ENCODE results near the gene GRIA3. TPM values are rescaled to one million over a fixed set of nuclear protein-coding genes. Genes with fewer than 3 reads are reported as not detected.
"Not testable (repeated sequence)": the region's sequence is repeated elsewhere in the genome, so short reads cannot be mapped to it uniquely, and the experiment has no call there.

GRIA3 gene
- total RNA-seq, 2 experiments from 2014 or later = not detected

DNA sequence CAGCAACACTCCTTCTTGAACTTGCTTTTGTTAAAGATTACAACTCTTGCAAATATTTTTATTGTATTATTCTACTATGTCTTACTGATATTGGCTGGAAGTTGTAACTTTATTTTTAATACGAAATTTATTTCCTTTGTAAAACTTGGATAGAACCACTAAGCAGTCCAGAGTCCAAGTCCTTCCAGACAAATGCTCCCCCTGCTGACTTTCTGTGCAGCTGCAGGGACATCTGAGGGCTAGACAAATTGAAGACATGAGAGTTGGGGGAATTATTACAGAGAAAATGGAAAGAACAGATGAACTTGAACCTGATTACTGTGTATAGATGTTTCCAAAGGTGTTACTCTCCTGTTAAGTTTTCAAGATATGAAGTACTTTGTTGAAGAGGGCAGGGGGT is 238.8 kb downstream of the GRIA3 start:
- H3K27me3 Mint-ChIP-seq = no peaks in the 10 kb centered on the region
- no peaks in the 10 kb centered on the region for H3K36me3 Mint-ChIP-seq
- no peaks in the 10 kb centered on the region for H3K4me1 Mint-ChIP-seq
- no peak overlapping the region for H3K4me3 Mint-ChIP-seq
- no peak for DNase-seq
- no peak overlapping the region for H3K27ac Mint-ChIP-seq
- H3K9me3 Mint-ChIP-seq = no peaks in the 10 kb centered on the region

DNA sequence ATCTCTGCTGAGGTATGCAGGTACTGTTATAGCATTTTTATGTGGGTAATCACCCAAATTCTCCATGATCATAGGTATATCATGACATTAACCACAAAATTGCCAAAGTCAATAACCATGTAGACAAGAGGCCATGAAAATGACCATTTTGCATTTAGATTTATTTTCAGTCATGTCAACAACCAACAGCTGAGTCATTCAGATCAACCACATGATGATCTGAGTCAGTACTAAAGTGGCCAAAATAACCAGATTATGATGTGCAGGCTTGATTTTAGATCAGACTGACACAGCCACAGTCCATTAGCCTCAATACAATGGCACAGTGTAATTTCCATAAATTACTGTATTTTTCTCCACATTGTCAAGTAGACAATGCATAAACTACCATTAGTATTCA is 240.5 kb downstream of the GRIA3 start:
- DNase-seq = no peak
- no peak overlapping the region for H3K27ac Mint-ChIP-seq
- H3K4me1 Mint-ChIP-seq = no peaks in the 10 kb centered on the region
- H3K4me3 Mint-ChIP-seq = no peak overlapping the region
- H3K9me3 Mint-ChIP-seq = no peaks in the 10 kb centered on the region
- peaks cover 3% of the 10 kb centered on the region for H3K27me3 Mint-ChIP-seq
- no peaks in the 10 kb centered on the region for H3K36me3 Mint-ChIP-seq

DNA sequence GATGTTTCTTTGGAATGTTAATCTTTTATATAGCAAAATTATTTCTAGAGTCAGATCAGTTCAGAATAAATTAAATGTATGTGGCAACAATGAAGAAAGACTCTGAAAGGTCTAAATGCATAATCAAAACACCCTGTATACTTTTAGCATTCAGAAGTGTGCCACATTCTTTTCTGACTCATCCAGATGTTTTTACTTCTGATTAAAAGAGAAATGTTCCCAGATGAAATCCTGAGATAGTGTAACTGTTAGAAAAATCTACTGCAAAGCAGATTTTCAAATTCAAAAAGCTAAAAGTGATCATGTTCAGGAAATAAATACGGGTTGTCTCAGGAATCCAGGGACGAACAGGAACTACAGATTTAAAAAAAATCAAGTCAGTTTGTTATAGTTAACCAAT is 241.4 kb downstream of the GRIA3 start:
- Mint-ChIP-seq H3K4me3 (no peak overlapping the region), H3K27me3 (peaks cover 3% of the 10 kb centered on the region), H3K36me3 (no peaks in the 10 kb centered on the region), H3K27ac (no peak overlapping the region), H3K4me1 (no peaks in the 10 kb centered on the region), H3K9me3 (no peaks in the 10 kb centered on the region)
- DNase-seq = no peak

DNA sequence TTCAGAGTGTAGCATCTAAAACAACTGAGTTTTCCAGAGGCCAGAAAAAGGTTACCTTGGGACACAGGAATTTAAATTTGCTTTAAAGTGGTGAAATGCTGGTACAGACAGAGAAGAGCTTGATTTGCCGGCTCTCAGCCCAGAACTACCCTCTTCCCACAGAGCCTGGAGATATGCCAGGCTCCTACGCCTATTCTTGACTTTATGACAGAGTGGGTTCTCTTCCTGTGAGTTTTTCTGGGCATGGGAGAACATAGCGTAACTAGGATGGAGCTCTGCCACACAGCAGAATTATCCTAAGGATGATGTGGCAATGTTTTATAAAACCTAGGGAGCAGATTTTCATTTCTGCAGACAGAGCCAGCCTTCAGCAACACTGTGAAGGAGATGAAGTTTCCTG is 241.8 kb downstream of the GRIA3 start:
- Mint-ChIP-seq H3K4me3 (no peak overlapping the region), H3K27ac (no peak overlapping the region), H3K27me3 (peaks cover 3% of the 10 kb centered on the region), H3K36me3 (no peaks in the 10 kb centered on the region), H3K9me3 (no peaks in the 10 kb centered on the region), H3K4me1 (no peaks in the 10 kb centered on the region)
- no peak for DNase-seq

DNA sequence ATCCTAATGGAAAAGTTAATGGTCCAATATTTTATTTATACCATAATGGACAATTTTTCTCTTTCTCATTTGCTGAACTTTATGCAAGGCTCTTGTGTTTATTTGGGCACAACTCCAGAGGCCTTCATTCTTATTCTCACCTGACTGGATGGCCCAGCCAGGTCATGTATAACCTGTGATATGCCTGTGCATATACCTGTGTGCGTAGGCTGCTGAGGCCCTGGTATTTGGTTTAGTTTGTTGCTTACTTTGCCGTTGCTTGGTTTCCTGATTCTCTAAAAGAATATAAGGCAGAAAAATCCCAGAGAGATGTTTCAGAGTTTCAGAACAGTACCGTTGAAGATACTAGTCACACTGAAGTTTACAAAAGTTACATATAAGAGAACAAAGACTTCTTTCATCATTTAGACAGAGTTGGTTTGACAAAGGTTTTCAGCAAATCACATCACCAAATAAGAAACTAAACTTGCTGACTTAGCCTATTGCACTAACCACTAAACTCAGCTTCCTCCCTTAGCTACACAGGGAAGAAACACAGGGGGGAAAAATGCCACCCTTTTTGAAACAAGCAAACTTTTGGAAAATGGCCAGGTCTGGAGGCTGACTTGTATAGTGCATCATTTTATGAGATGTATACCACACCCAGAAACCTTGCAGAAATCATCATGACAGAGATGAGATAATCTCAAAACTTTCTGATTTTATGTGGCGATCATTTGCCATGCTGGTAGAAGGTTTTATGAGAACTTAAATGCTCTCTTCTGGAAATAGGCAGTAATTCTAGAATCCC is 248.5 kb downstream of the GRIA3 start:
- H3K4me1 Mint-ChIP-seq = no peaks in the 10 kb centered on the region
- H3K36me3 Mint-ChIP-seq = no peaks in the 10 kb centered on the region
- H3K9me3 Mint-ChIP-seq = no peaks in the 10 kb centered on the region
- DNase-seq = no peak
- no peak overlapping the region for H3K27ac Mint-ChIP-seq
- no peak overlapping the region for H3K4me3 Mint-ChIP-seq
- peaks cover 3% of the 10 kb centered on the region for H3K27me3 Mint-ChIP-seq

GRCh38 chrX:123436512-123437136 is 252.5 kb downstream of the GRIA3 start:
- Mint-ChIP-seq H3K4me1 (no peaks in the 10 kb centered on the region), H3K9me3 (no peaks in the 10 kb centered on the region), H3K27me3 (no peaks in the 10 kb centered on the region), H3K27ac (no peak overlapping the region), H3K4me3 (no peak overlapping the region), H3K36me3 (no peaks in the 10 kb centered on the region)
- no peak for DNase-seq

GRCh38 chrX:123439926-123440325 is 255.8 kb downstream of the GRIA3 start:
- not testable (repeated sequence) for H3K4me3 Mint-ChIP-seq, H3K4me1 Mint-ChIP-seq, DNase-seq, H3K36me3 Mint-ChIP-seq, H3K9me3 Mint-ChIP-seq, H3K27me3 Mint-ChIP-seq, H3K27ac Mint-ChIP-seq

DNA sequence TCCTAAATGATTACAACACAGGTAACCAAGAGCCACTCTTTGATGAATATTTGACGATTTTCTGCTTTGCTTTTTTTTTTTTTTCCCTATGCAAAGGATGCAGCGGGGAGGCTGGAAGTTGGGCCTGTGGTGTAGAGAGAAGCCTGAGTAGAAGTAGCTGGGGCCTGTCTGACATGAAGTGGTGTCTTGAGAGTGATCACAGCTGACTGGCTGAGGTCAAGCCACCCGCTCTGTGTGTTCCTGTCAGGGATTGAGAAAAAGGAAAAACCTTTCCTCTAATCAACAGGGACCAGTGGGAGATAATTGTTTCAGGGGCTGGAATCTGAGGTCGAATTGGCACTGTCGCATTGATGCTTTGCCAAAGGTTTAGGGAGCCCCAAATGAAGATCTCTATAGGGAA is 258.7 kb downstream of the GRIA3 start:
- no peaks in the 10 kb centered on the region for H3K4me1 Mint-ChIP-seq
- H3K4me3 Mint-ChIP-seq = no peak overlapping the region
- H3K27me3 Mint-ChIP-seq = no peaks in the 10 kb centered on the region
- H3K9me3 Mint-ChIP-seq = no peaks in the 10 kb centered on the region
- no peaks in the 10 kb centered on the region for H3K36me3 Mint-ChIP-seq
- DNase-seq = no peak
- H3K27ac Mint-ChIP-seq = no peak overlapping the region

- Mint-ChIP-seq H3K4me3 (no peak overlapping the region), H3K36me3 (no peaks in the 10 kb centered on the region), H3K4me1 (no peaks in the 10 kb centered on the region), H3K27ac (no peak overlapping the region), H3K9me3 (no peaks in the 10 kb centered on the region), H3K27me3 (no peaks in the 10 kb centered on the region)
- no peak for DNase-seq
Observed at GRCh38 chrX:123447506-123447905, 263.4 kb downstream of the GRIA3 start.

DNA sequence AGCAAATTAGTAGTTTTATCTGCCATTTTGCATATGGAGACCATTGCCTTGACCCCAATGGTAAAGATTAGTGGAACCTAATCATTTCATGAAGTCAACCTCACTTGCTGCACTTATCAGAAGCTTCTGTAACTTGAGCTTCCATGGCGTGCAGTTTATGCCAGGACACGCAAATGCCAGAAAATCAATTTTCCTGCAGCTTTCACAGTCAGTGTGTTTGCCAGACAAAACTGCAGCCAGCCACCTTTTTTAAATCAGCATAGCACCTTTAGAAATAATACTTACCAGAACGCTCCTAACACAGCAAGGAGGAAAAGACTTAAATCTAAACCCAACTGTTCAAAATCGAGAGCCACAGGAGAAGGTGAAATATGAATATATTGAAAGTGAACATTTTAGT is 265.3 kb downstream of the GRIA3 start:
- Mint-ChIP-seq H3K4me3 (no peak overlapping the region), H3K9me3 (no peaks in the 10 kb centered on the region), H3K27ac (no peak overlapping the region), H3K27me3 (no peaks in the 10 kb centered on the region), H3K4me1 (no peaks in the 10 kb centered on the region), H3K36me3 (no peaks in the 10 kb centered on the region)
- DNase-seq = no peak

GRCh38 chrX:123450222-123450621 is 266.1 kb downstream of the GRIA3 start:
- H3K4me1 Mint-ChIP-seq = no peaks in the 10 kb centered on the region

DNA sequence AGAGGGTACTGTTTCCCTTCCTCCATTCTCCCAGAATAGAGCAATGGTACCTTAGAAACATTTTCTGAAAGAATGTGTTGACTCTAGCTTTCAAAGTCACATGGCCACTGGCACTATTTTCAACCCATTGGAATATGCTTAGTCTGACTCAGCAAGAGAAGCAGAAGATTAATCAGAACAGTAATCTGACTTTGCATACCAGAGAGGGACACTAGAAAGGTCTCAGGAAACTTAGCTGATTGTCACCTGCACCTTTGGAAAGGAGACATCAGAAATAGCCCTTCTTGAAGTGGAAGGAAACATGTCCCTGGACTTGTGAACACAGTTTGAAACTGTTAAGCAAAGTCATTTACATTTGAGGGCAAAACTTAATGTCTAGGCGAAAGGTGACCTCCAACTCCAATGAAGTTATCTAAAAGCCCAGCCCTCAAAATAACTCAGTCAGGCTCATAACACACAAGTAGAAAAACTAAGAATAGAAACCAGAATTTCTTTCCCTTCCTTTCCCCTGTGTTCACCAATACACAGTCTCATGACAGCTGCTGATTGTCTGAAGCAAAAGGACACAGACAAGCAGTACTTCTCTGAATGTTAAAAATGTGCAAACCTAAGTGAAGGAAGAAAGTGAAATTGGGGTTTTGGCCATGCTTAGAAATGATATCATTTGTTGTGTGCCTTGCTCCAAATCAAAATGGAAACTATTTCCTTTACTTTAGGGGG is 270.8 kb downstream of the GRIA3 start:
- Mint-ChIP-seq H3K36me3 (no peaks in the 10 kb centered on the region), H3K4me3 (no peak overlapping the region), H3K27ac (no peak overlapping the region), H3K9me3 (no peaks in the 10 kb centered on the region), H3K4me1 (no peaks in the 10 kb centered on the region), H3K27me3 (no peaks in the 10 kb centered on the region)
- no peak for DNase-seq

More at GRCh38 chrX:123450222-123450621, 266.1 kb downstream of the GRIA3 start:
- H3K4me3 Mint-ChIP-seq = no peak overlapping the region
- H3K36me3 Mint-ChIP-seq = no peaks in the 10 kb centered on the region
- no peaks in the 10 kb centered on the region for H3K9me3 Mint-ChIP-seq
- no peak for DNase-seq
- H3K27me3 Mint-ChIP-seq = no peaks in the 10 kb centered on the region
- H3K27ac Mint-ChIP-seq = no peak overlapping the region

GRCh38 chrX:123455693-123456092 is 271.6 kb downstream of the GRIA3 start:
- no peaks in the 10 kb centered on the region for H3K9me3 Mint-ChIP-seq
- H3K4me1 Mint-ChIP-seq = no peaks in the 10 kb centered on the region
- no peaks in the 10 kb centered on the region for H3K36me3 Mint-ChIP-seq
- no peak overlapping the region for H3K4me3 Mint-ChIP-seq
- no peak overlapping the region for H3K27ac Mint-ChIP-seq
- no peak for DNase-seq
- no peaks in the 10 kb centered on the region for H3K27me3 Mint-ChIP-seq

DNA sequence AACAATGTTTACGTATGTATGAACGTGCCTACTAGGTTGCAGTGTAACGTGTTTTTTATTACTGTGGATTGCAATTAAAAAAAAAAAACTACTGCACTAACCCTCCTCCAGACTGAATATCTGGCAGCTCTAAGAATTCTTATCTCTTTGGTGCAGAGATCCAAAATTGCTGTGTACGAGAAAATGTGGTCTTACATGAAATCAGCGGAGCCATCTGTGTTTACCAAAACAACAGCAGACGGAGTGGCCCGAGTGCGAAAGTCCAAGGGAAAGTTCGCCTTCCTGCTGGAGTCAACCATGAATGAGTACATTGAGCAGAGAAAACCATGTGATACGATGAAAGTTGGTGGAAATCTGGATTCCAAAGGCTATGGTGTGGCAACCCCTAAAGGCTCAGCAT is 280.6 kb downstream of the GRIA3 start:
- no peaks in the 10 kb centered on the region for H3K4me1 Mint-ChIP-seq
- no peaks in the 10 kb centered on the region for H3K27me3 Mint-ChIP-seq
- H3K36me3 Mint-ChIP-seq = no peaks in the 10 kb centered on the region
- no peak overlapping the region for H3K4me3 Mint-ChIP-seq
- H3K9me3 Mint-ChIP-seq = no peaks in the 10 kb centered on the region
- no peak for DNase-seq
- H3K27ac Mint-ChIP-seq = no peak overlapping the region

DNA sequence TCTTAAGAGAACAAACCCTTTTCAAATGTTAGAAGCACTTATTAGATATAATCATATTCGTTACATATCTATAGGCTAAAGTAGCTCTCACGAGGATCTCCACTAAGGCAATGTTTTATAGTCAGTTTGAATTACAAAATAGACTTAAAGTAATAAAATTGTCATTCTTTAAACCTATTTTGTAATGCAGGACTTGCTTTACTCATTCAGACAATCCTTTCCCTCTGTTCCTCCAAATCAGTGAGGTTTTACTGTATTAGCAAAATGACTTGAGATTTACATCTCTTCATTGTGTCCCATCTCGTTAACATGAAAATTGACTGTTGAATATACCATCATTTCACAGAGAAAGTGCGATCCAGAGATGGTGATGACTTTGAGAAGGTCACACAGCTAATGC is 284.4 kb downstream of the GRIA3 start:
- Mint-ChIP-seq H3K27ac (no peak overlapping the region), H3K27me3 (peaks cover 4% of the 10 kb centered on the region), H3K4me1 (no peaks in the 10 kb centered on the region), H3K36me3 (no peaks in the 10 kb centered on the region), H3K9me3 (no peaks in the 10 kb centered on the region), H3K4me3 (no peak overlapping the region)
- DNase-seq = no peak
